Mesodermal cell (in vitro differentiated cells): Measurements from ENCODE around the gene PKD1L1.
A peak's percentile ranks its signal among the peaks of the same experiment; 100 is the strongest.

Experiments
- H3K27ac ChIP-seq: 2 replicates; pipeline ENCODE4 v1.7.0; 2013; ENCODE audit warnings: mild to moderate bottlenecking, low read depth, low read length, moderate library complexity; ENCODE audit not compliant: severe bottlenecking
- H3K36me3 ChIP-seq: 2 replicates; pipeline ENCODE4 v1.7.1; 2013; ENCODE audit warnings: mild to moderate bottlenecking, low read length, moderate library complexity; ENCODE audit not compliant: control insufficient read depth, insufficient read depth
- H3K4me1 ChIP-seq: one replicate; pipeline ENCODE4 v1.7.1; 2013; ENCODE audit warnings: mild to moderate bottlenecking, low read length; ENCODE audit not compliant: insufficient read depth, control insufficient read depth, poor library complexity, severe bottlenecking
- H3K4me3 ChIP-seq: 2 replicates; pipeline ENCODE4 v1.7.0; 2013; ENCODE audit warnings: low read length, control low read depth, mild to moderate bottlenecking; ENCODE audit not compliant: insufficient read depth, poor library complexity, severe bottlenecking; ENCODE audit errors: extremely low read depth
- H3K9me3 ChIP-seq: 2 replicates; pipeline ENCODE4 v1.7.1; 2013; ENCODE audit warnings: mild to moderate bottlenecking, low read length, moderate library complexity; ENCODE audit not compliant: control insufficient read depth
- WGBS, 2 experiments: methylation state at CpG; one replicate each; pipeline ENCODE4 v1.1.5; 2013; ENCODE audit warnings: missing lambda C conversion rate in 2 of 2; ENCODE audit not compliant: insufficient coverage in 2 of 2; 5-methylcytosine and 5-hydroxymethylcytosine counted together

Gene PKD1L1

GRCh38 chr7:47734949-47735291 lies 213.3 kb downstream of the PKD1L1 start:
- no peak overlapping the region for H3K27ac ChIP-seq
- no peaks in the 10 kb centered on the region for H3K4me1 ChIP-seq
- 98 to 100% methylated on average over 3 to 4 of the region's 4 CpGs for WGBS, 2 experiments
- no peaks in the 10 kb centered on the region for H3K9me3 ChIP-seq
- no peaks in the 10 kb centered on the region for H3K36me3 ChIP-seq
- no peak overlapping the region for H3K4me3 ChIP-seq

- Histone ChIP-seq H3K27ac (no peak overlapping the region), H3K36me3 (no peaks in the 10 kb centered on the region), H3K9me3 (no peaks in the 10 kb centered on the region), H3K4me1 (no peaks in the 10 kb centered on the region), H3K4me3 (no peak overlapping the region)
- 91 to 98% methylated on average over 7 to 10 of the region's 11 CpGs for WGBS, 2 experiments
Measured at GRCh38 chr7:47734287-47734948, 213.8 kb downstream of the PKD1L1 start.

- WGBS, 2 experiments = 91 to 93% methylated on average over 8 of the region's 9 CpGs
- peaks cover 5% of the 10 kb centered on the region for H3K4me1 ChIP-seq
- H3K9me3 ChIP-seq = no peaks in the 10 kb centered on the region
- H3K4me3 ChIP-seq = no peak overlapping the region
- no peak overlapping the region for H3K27ac ChIP-seq
- H3K36me3 ChIP-seq = no peaks in the 10 kb centered on the region
Measured at GRCh38 chr7:47730142-47730541, 218.1 kb downstream of the PKD1L1 start.

- no peak overlapping the region for H3K4me3 ChIP-seq
- WGBS, 2 experiments = 92 to 97% methylated on average over 2 to 3 of the region's 3 CpGs
Measured at GRCh38 chr7:47726047-47726726, 222.1 kb downstream of the PKD1L1 start.

GRCh38 chr7:47725031-47725780 lies 223.1 kb downstream of the PKD1L1 start:
- Histone ChIP-seq H3K9me3 (no peaks in the 10 kb centered on the region), H3K4me3 (no peak overlapping the region), H3K4me1 (peaks cover 16% of the 10 kb centered on the region), H3K36me3 (no peaks in the 10 kb centered on the region), H3K27ac (peak overlapping the region; percentile 18)
- WGBS, 2 experiments = 84 to 94% methylated on average over 1 to 4 of the region's 4 CpGs

More at GRCh38 chr7:47726047-47726726, 222.1 kb downstream of the PKD1L1 start:
- peaks cover 16% of the 10 kb centered on the region for H3K4me1 ChIP-seq
- no peaks in the 10 kb centered on the region for H3K9me3 ChIP-seq
- H3K27ac ChIP-seq = no peak overlapping the region
- no peaks in the 10 kb centered on the region for H3K36me3 ChIP-seq
